Right renal cortex interstitium (tissue), 3 donors: ENCODE measurements around the gene ELP5. TPM values are rescaled to one million over a fixed set of nuclear protein-coding genes. Genes with fewer than 3 reads are reported as not detected.

Experiments used
- DNase-seq, 3 donors: peaks; one replicate each; pipeline ENCODE4 v3.0.0-alpha.2; 2013; ENCODE audit warnings: low read depth in 3 of 3, low spot score in 2 of 3
- polyA plus RNA-seq, 3 donors: library from polyadenylated mRNA; unstranded; fragments of 120-200 nt; gene quantifications; one replicate each; pipeline ENCODE4 v1.2.1, GENCODE V29; 2013; ENCODE audit not compliant: insufficient read length in 3 of 3

Gene ELP5
- polyA plus RNA-seq, 3 donors: 48.1 to 53.1 (median 51.8) TPM

- peak; percentile 99 to 100 (median 99) for DNase-seq
Observed at GRCh38 chr17:7306911-7307685, 55.1 kb downstream of the ELP5 start, which contains the start of gene EIF5A. Gene EIF5A (plus strand): TSS chr17:7307628. CDS start chr17:7309636, 2,008 bp downstream.

DNA sequence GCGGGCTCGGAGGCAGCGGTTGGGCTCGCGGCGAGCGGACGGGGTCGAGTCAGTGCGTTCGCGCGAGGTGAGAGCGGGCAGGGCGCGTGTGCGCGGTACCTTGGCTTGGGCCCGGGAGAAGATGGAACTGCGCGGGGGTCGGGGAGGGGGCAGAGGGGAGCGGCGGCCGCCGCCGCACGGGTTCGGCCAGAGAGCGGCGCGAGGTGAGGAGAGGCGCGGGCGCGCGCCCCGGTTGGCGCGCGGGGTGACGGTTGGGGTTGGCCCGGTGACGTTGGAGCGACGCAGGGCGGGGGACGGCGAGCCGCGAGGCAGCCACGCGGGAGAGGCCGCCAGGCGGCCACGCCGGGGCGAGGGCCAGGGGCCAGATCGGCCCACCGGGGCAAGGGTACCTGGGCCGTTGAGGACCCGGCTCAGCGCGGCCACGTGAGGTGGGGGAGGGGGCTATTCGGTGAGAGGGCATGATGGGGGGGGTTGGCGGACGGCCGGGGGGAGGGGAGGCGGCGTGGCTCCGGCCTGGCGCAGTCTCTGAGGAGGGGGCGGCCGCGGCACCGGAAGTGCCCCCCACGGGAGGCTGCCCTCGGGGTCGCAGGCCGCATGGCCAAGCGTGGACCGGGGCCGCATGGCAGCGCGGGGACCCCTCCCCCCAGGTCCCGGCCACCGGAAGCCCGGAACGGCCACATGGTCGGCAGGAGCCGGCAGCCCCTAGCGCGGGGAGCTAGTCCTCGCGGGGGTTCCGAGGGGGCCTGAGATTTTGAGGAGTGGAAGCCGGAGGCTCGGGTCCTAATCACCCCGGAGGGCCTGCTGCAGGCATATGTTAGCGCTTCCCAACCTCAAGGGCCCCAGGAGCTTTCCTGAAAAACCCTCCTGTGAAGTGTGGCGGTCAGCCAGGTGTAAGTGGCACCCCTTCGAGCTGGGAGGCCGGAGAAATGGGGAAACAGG is 55.9 kb downstream of the ELP5 start:
- DNase-seq: no peak

GRCh38 chr17:7308625-7309433 is 56.8 kb downstream of the ELP5 start:
- DNase-seq: no peak

Other genes starting within 250 kb of the ELP5 start
- gene RNASEK, start 239.6 kb upstream of the ELP5 start, polyA plus RNA-seq: 100 to 1,000 TPM; 162 to 188 (median 171) TPM
- 10 to 100 TPM; 25.3 to 27.7 (median 25.4) TPM for gene BCL6B, start 229.2 kb upstream of the ELP5 start, polyA plus RNA-seq
- gene SLC16A13, start 216.2 kb upstream of the ELP5 start, polyA plus RNA-seq: 1 to 10 TPM; 2.4 to 3.3 (median 2.4) TPM
- gene SLC16A11, start 208.1 kb upstream of the ELP5 start, polyA plus RNA-seq: under 1 TPM; 0.29 to 0.55 (median 0.34) TPM
- 1 to 10 TPM; 1.2 to 1.9 (median 1.6) TPM for gene CLEC10A, start 172.0 kb upstream of the ELP5 start, polyA plus RNA-seq
- gene ASGR2, start 137.4 kb upstream of the ELP5 start, polyA plus RNA-seq: 1 to 10 TPM; 1.2 to 1.5 (median 1.4) TPM
- 1 to 10 TPM; 5.3 to 6.7 (median 5.7) TPM for gene ASGR1, start 72.8 kb upstream of the ELP5 start, polyA plus RNA-seq
- gene DLG4, start 32.4 kb upstream of the ELP5 start, polyA plus RNA-seq: 10 to 100 TPM; 22.5 to 25.2 (median 22.8) TPM
- 100 to 1,000 TPM; 371 to 476 (median 439) TPM for gene ACADVL, start 32.3 kb upstream of the ELP5 start, polyA plus RNA-seq
- 10 to 100 TPM; 44.4 to 52.4 (median 44.8) TPM for gene DVL2, start 17.7 kb upstream of the ELP5 start, polyA plus RNA-seq
- gene PHF23, start 12.8 kb upstream of the ELP5 start, polyA plus RNA-seq: 10 to 100 TPM; 51.1 to 60.7 (median 53.7) TPM
- 100 to 1,000 TPM; 466 to 495 (median 468) TPM for gene GABARAP, start 9.8 kb upstream of the ELP5 start, polyA plus RNA-seq
- gene CTDNEP1, start 481 bp upstream of the ELP5 start, polyA plus RNA-seq: 100 to 1,000 TPM; 142 to 144 (median 142) TPM
- gene CLDN7, start 10.3 kb downstream of the ELP5 start, polyA plus RNA-seq: 10 to 100 TPM; 37.3 to 47.0 (median 46.1) TPM
- gene SLC2A4, start 29.5 kb downstream of the ELP5 start, polyA plus RNA-seq: 1 to 10 TPM; 1.6 to 2.2 (median 2.0) TPM
- gene YBX2, start 42.4 kb downstream of the ELP5 start, polyA plus RNA-seq: 1 to 10 TPM; 1.8 to 3.1 (median 2.8) TPM
- gene EIF5A, start 55.4 kb downstream of the ELP5 start, polyA plus RNA-seq: 100 to 1,000 TPM; 280 to 329 (median 326) TPM
- gene GPS2, start 63.1 kb downstream of the ELP5 start, polyA plus RNA-seq: 10 to 100 TPM; 85.8 to 96.1 (median 87.8) TPM
- gene NEURL4, start 77.1 kb downstream of the ELP5 start, polyA plus RNA-seq: 10 to 100 TPM; 23.4 to 27.7 (median 24.7) TPM
- 1 to 10 TPM; 4.6 to 6.0 (median 5.7) TPM for gene ACAP1, start 84.3 kb downstream of the ELP5 start, polyA plus RNA-seq
- gene KCTD11, start 99.9 kb downstream of the ELP5 start, polyA plus RNA-seq: 10 to 100 TPM; 11.7 to 12.7 (median 11.7) TPM
- gene TMEM95, start 102.9 kb downstream of the ELP5 start, polyA plus RNA-seq: not detected
- 1 to 10 TPM; 4.4 to 5.2 (median 4.8) TPM for gene TNK1, start 128.9 kb downstream of the ELP5 start, polyA plus RNA-seq
- 10 to 100 TPM; 24.3 to 30.9 (median 28.6) TPM for gene PLSCR3, start 142.3 kb downstream of the ELP5 start, polyA plus RNA-seq
- gene TMEM256, start 151.9 kb downstream of the ELP5 start, polyA plus RNA-seq: 10 to 100 TPM; 82.4 to 93.2 (median 86.5) TPM
- 10 to 100 TPM; 16.8 to 18.6 (median 18.2) TPM for gene NLGN2, start 155.6 kb downstream of the ELP5 start, polyA plus RNA-seq
- gene SPEM1, start 168.1 kb downstream of the ELP5 start, polyA plus RNA-seq: not detected
- not detected for gene SPEM2, start 173.4 kb downstream of the ELP5 start, polyA plus RNA-seq
- not detected for gene SPEM3, start 176.6 kb downstream of the ELP5 start, polyA plus RNA-seq
- gene TMEM102, start 183.2 kb downstream of the ELP5 start, polyA plus RNA-seq: 1 to 10 TPM; 3.6 to 4.4 (median 4.2) TPM
- gene FGF11, start 187.3 kb downstream of the ELP5 start, polyA plus RNA-seq: 1 to 10 TPM; 5.5 to 6.8 (median 6.6) TPM
- gene CHRNB1, start 192.8 kb downstream of the ELP5 start, polyA plus RNA-seq: 10 to 100 TPM; 10.1 to 11.0 (median 10.9) TPM
- 10 to 100 TPM; 35.9 to 38.0 (median 37.6) TPM for gene ZBTB4, start 227.4 kb downstream of the ELP5 start, polyA plus RNA-seq
- under 1 TPM in 1 of 3 donors, not detected in 2; 0.10 TPM for gene SLC35G6, start 229.2 kb downstream of the ELP5 start, polyA plus RNA-seq
- gene POLR2A, start 232.2 kb downstream of the ELP5 start, polyA plus RNA-seq: 100 to 1,000 TPM; 108 to 118 (median 118) TPM